SK-N-MC (cell line): ENCODE data around the gene PRKCSH.
"Not testable (repeated sequence)": the region's sequence is repeated elsewhere in the genome, so short reads cannot be mapped to it uniquely, and the experiment has no call there.

ENCODE experiments used
- DNase-seq: peaks from one replicate; pipeline ENCODE4 v3.0.0-alpha.2; 2011; ENCODE audit warnings: low read depth, low spot score
- H3K27ac ChIP-seq: fragments of 200-600 bp; sonication (generic); 2 replicates; pipeline ENCODE4 v1.5.1; 2016; ENCODE audit warnings: mixed run types
- H3K36me3 ChIP-seq: fragments of 200-600 bp; sonication (generic); 2 replicates; pipeline ENCODE4 v1.6.1; 2017; ENCODE audit warnings: antibody characterized with exemption, low read length, mixed read lengths; ENCODE audit not compliant: insufficient read depth
- H3K4me3 ChIP-seq: fragments of 200-600 bp; sonication (generic); 2 replicates; pipeline ENCODE4 v1.5.1; 2016
- H3K9ac ChIP-seq: fragments of 200-600 bp; sonication (generic); 2 replicates; pipeline ENCODE4 v1.8.0; 2017; ENCODE audit warnings: mixed run types, mixed read lengths; ENCODE audit not compliant: insufficient read length
- H3K9me3 ChIP-seq: fragments of 200-600 bp; sonication (generic); 2 replicates; pipeline ENCODE4 v1.6.1; 2017; ENCODE audit warnings: low read depth, mild to moderate bottlenecking, antibody characterized with exemption, low read length, moderate library complexity, mixed read lengths
- EZH2 ChIP-seq: fragments of 200-600 bp; sonication (generic); IDR thresholded peaks from one replicate; pipeline ENCODE4 v1.6.1; 2017; ENCODE audit warnings: antibody characterized with exemption
- FOXP2 ChIP-seq: optimal IDR thresholded peaks from 2 replicates; pipeline ENCODE3; 2011; ENCODE audit warnings: mild to moderate bottlenecking, moderate library complexity; ENCODE audit not compliant: insufficient read depth; ENCODE audit errors: extremely low read length, control extremely low read depth
- POLR2AphosphoS5 ChIP-seq: IDR thresholded peaks from 2 replicates; pipeline ENCODE4 v1.6.1; 2012; ENCODE audit warnings: mild to moderate bottlenecking, low read depth, low read length, borderline replicate concordance

PRKCSH gene

DNA sequence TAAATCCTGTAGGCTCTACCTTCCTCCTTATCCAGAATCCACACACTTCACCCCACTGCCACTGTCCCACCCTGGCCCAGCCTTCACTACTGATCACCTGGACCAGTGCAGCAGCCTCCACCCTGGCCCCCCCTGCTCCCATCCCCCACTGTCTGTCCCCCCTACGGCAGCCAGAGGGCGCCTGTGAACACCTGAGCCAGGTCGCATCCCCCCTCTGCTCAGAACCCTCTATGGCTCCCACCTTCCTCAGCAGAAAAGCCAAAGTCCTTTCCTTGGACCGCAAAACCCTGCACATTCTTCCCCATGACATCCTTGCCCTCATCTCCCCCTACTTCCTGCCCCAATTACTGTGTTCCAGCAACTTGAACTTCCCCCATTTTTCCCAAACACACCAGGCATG lies 24.8 kb downstream of the PRKCSH start:
- no peak overlapping the region for H3K27ac ChIP-seq
- H3K36me3 ChIP-seq = no peaks in the 10 kb centered on the region
- H3K4me3 ChIP-seq = no peak overlapping the region
- no peak for TF ChIP-seq FOXP2
- no peak for TF ChIP-seq EZH2
- no peak for TF ChIP-seq POLR2AphosphoS5
- no peak for DNase-seq
- H3K9me3 ChIP-seq = no peaks in the 10 kb centered on the region
- no peak overlapping the region for H3K9ac ChIP-seq

DNA sequence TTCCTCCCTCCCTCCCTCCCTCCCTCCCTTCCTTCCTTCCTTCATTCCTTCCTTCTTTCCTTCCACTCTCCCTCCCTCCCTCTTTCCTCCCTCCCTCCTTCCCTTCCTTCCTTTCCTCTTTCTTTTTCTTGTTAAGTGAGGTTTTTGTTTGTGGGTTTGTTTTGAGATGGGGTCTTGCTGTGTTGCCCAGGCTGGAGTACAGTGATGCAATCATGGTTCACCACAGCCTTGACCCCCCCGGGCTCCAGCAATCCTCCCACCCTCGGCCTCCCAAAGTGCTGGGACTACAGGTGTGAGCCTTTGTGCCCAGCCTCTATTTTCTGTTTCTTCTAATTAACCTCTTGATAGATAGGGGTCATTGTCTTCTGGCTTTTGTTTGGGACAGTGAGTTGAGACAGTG lies 26.0 kb downstream of the PRKCSH start:
- no peak overlapping the region for H3K27ac ChIP-seq
- no peak overlapping the region for H3K9ac ChIP-seq
- no peaks in the 10 kb centered on the region for H3K36me3 ChIP-seq
- no peak for TF ChIP-seq EZH2
- no peak for TF ChIP-seq FOXP2
- no peak for TF ChIP-seq POLR2AphosphoS5
- H3K9me3 ChIP-seq = no peaks in the 10 kb centered on the region
- DNase-seq = no peak
- H3K4me3 ChIP-seq = no peak overlapping the region

DNA sequence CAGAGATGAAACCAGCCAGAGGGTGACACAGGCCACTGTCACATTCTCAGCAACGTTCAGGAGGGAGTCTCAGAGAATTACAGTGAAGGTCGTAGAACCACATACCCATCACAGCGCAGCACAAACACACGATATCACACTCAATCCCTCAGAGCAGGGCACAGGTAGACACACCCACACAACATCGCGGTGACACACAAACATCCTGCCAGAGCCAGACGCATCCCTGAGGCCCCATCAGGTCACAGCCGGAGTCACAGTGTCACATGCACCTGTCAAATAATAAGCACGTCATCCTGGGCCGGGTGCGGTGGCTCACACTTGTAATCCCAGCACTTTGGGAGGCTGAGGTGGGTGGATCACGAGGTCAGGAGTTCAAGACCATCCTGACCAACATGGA lies 28.0 kb downstream of the PRKCSH start:
- TF ChIP-seq POLR2AphosphoS5 = no peak
- no peak for TF ChIP-seq EZH2
- TF ChIP-seq FOXP2 = no peak

DNA sequence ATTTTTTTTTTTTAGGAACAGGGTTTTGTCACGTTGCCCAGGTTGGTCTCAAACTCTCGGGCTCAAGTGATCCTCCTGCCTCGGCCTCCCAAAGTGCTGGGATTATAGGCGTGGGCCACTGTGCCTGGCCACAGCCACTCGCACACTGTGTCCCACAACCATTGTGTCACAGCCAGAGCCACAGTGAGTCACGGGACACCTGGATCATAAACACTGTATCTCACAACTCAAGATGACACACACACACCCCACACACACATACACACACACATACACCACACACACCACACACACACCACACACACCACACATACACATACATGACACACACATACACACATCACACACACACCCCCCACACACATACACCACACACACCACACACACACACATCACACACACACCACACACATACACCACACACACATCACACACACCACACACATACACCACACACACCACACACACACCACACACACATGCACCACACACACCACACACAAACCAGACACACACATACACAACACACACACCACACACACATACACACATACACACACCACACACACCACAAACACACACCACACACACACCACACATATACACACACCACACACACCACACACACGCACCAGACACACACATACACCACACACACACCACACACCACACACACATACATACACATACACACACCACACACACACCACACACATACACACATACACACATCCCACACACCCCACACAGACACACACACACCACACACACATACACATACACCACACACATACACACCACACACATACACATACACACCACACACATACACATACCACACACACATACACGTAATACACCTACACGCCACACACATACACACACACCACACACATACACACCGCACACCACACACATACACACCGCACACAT lies 29.2 kb downstream of the PRKCSH start:
- H3K27ac ChIP-seq = no peak overlapping the region
- no peak for TF ChIP-seq POLR2AphosphoS5
- no peak for TF ChIP-seq FOXP2
- no peak for TF ChIP-seq EZH2
- H3K4me3 ChIP-seq = no peak overlapping the region
- no peak overlapping the region for H3K9ac ChIP-seq
- no peak for DNase-seq
- H3K9me3 ChIP-seq = no peaks in the 10 kb centered on the region
- no peaks in the 10 kb centered on the region for H3K36me3 ChIP-seq

More for the DNA sequence above, 28.0 kb downstream of the PRKCSH start:
- no peak for DNase-seq
- Histone ChIP-seq H3K9ac (no peak overlapping the region), H3K27ac (no peak overlapping the region), H3K4me3 (no peak overlapping the region), H3K9me3 (no peaks in the 10 kb centered on the region), H3K36me3 (no peaks in the 10 kb centered on the region)

DNA sequence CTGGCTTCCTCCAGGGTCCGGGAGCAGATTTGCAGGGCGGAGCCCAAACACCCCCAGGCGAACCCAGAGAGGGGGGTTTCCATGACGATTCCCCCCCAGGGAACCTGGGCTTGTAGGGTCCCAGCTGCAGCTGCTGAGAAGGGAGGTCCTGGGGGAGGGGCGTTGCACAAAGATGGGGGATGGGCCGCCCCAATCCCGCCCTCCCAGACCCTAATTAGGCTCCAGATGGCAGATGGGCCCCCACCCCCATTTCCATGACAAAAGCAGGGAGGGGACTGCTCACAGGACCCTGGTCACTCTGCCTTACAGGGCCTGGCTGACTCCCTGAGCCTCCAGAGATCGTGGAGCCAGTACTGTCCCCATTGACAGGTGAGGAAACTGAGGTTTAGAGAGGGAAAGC lies 30.2 kb downstream of the PRKCSH start:
- H3K27ac ChIP-seq = no peak overlapping the region
- H3K9me3 ChIP-seq = no peaks in the 10 kb centered on the region
- DNase-seq = no peak
- H3K9ac ChIP-seq = no peak overlapping the region
- no peaks in the 10 kb centered on the region for H3K36me3 ChIP-seq
- TF ChIP-seq POLR2AphosphoS5 (no peak), FOXP2 (no peak), EZH2 (no peak)
- H3K4me3 ChIP-seq = no peak overlapping the region

DNA sequence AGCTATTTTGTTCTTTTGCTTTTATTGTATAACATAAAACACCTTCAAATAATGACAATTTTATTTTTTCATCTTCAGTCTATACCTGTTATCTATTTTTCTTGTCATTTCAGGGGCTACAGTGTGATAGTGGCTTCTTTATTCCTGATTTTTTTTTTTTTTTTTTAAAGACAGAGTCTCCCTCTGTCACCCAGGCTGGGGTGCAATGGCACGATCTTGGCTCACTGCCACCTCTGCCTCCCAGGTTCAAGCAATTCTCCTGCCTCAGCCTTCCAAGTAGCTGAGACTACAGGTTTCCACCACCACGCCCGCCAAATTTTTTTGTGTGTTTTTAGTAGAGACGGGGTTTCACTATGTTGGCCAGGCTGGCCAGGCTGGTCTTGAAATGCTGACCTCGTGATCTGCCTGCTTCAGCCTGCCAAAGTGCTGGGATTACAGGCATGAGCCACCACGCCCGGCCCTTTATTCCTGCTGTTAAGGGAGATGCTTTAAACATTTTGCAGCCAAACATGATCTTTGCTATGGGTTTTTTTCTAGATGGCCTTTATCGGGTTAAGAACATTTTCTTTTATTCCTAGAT lies 32.9 kb downstream of the PRKCSH start:
- H3K36me3 ChIP-seq, H3K27ac ChIP-seq, DNase-seq, H3K9ac ChIP-seq, H3K4me3 ChIP-seq, H3K9me3 ChIP-seq: not testable (repeated sequence)

DNA sequence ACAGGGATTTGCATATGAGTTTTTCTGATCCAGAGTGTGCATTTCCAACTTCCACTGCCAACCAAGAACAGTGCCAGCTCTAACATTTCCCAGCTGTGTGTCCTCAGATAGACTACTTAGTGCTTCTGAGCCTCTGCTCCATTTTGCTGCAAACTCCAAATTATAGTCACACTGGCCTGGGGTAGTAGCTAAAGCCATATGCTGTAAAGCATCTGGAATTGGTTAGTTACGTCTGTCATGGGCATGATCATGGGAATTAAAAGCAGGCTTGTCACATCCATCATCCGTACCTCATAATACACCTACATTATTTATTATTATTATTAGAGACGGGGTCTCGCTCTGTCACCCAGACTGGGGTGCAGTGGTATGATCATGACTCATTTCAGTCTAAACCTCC lies 38.3 kb downstream of the PRKCSH start:
- Histone ChIP-seq H3K36me3 (no peaks in the 10 kb centered on the region), H3K9ac (no peak overlapping the region), H3K27ac (no peak overlapping the region), H3K4me3 (no peak overlapping the region), H3K9me3 (no peaks in the 10 kb centered on the region)
- no peak for DNase-seq
- TF ChIP-seq FOXP2 (no peak), POLR2AphosphoS5 (no peak), EZH2 (no peak)

DNA sequence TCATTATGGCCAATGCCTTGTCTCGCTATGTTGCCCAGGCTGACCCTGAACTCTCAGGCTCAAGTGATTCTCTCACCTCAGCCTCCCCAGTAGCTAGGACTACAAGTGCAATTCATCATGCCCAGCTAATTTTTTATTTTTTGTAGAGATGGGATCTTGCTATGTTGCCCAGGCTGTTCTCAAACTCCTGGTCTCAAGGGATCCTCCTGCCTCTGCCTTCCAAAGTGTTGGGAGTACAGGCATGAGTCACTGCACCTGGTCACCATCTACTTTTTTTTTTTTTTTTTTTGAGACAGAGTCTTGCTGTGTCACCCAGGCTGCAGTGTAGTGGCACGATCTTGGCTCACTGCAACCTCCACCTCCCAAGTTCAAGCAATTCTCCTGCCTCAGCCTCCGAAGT lies 39.9 kb downstream of the PRKCSH start:
- not testable (repeated sequence) for H3K9me3 ChIP-seq, DNase-seq, H3K27ac ChIP-seq, H3K36me3 ChIP-seq, H3K4me3 ChIP-seq, H3K9ac ChIP-seq

DNA sequence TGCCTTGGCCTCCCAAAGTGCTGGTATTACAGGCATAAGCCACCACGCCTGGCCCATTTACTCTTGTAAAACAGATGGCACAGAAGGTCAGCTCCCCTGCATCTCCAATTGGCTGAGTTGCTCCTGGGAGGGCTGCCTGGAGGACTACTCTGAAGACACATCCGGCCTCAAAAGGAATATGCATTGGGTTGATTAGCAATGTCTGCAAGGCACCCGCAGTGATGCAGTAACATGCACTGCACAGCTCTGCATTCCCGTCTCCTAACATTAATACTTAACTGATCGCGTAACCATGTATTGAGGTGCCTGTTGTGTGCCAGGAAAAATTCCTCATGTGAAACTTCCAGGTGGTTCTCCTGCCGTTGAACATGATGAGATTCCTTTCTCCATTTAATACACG lies 40.4 kb downstream of the PRKCSH start:
- Histone ChIP-seq H3K9me3 (no peaks in the 10 kb centered on the region), H3K36me3 (no peaks in the 10 kb centered on the region), H3K9ac (no peak overlapping the region), H3K27ac (no peak overlapping the region), H3K4me3 (no peak overlapping the region)
- no peak for DNase-seq
- TF ChIP-seq EZH2 = no peak
- TF ChIP-seq POLR2AphosphoS5 = no peak
- no peak for TF ChIP-seq FOXP2
